GM12801 (cell line): ENCODE data around the gene OR13J1.

ENCODE experiments used
- CTCF ChIP-seq: IDR thresholded peaks from one replicate; pipeline ENCODE4 v1.5.1; 2011; ENCODE audit warnings: control low read depth; ENCODE audit not compliant: insufficient read length; ENCODE audit errors: extremely low read depth

OR13J1 gene

DNA sequence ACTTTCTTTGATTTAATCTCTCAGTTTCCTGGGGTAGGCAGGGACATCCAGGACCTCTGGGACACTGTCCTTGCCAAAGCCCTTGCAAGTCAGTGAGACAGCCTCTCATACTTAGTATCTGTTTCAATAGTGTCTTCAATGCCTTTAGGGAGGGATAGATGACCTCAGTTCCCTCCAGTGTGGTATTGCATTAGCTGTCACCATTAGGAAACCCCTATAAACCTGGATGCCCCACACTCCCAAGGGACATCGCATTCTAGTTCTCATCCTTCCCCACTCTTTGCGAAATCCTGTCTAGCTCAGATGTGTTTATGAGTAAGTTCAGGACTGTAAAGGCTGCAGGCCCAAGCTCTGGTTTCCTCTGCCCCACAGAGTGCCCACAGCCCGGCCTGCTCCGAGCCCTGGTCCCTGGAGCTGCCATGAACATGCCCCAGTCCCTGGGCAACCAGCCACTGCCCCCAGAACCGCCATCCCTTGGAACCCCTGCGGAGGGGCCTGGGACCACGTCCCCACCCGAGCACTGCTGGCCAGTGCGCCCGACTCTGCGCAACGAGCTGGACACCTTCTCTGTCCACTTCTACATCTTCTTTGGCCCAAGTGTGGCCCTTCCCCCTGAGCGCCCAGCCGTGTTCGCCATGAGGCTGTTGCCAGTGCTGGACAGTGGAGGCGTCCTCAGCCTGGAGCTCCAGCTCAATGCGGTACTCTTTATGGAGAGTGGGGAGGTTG lies 28.0 kb downstream of the OR13J1 start:
- no peak for TF ChIP-seq CTCF

GRCh38 chr9:35841645-35841900 lies 28.6 kb downstream of the OR13J1 start:
- no peak for TF ChIP-seq CTCF

DNA sequence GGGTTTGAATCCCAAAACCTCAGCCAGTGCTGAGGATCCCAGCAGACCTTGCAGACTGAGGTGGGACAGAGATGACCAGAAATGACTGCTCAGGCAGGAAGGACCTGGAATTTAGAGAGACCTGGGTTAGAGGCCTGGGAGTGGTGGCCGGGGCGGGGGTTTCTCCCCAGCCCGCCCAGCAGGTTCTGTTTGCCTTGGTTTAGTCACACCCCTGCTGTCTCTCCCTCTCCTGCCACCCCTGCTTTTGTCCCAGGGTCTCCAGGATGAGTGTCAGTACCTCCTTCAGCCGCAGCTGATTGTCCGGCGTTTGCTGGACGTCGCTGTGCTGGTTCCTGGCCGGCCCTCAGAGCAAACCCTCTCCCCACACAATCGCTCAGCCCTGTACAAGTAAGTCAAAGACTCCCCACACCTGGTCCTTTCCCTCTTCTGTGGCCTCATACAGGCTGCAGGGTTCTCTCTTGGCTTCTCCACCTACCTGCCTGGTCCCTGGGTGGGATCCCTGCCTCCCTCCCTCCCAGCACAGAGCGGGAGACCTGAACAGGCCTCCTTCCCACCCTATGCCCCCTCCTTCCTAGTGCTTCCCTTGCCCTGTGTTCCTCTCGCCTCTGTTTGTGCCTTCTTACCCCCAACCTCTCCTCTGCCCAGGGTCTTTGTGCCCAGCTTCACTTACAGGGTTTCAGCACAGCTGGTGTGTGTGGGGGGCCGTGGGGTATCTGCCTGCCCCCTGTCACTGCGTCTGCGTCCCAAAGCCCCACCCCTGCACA lies 29.1 kb downstream of the OR13J1 start:
- TF ChIP-seq CTCF: no peak

DNA sequence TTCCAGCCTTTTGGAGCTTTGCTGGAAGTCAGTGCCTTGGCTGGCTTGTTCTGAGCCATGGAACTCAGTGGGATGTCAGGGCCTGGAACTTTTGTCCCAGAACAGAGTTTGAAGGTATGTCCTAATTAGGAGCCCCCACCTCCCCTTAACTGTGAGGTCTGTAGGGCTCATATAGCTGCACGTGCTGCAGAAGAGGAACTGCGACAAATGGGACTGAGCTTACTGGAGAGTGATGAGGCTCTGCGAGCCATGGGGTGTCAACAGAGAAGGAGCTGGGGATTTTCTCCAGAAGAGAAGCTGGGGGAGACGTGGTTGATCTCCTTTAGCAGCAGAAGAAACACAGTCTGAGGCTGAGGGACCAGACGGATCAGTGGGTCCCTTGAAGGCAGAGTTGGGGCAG lies 30.3 kb downstream of the OR13J1 start:
- no peak for TF ChIP-seq CTCF

DNA sequence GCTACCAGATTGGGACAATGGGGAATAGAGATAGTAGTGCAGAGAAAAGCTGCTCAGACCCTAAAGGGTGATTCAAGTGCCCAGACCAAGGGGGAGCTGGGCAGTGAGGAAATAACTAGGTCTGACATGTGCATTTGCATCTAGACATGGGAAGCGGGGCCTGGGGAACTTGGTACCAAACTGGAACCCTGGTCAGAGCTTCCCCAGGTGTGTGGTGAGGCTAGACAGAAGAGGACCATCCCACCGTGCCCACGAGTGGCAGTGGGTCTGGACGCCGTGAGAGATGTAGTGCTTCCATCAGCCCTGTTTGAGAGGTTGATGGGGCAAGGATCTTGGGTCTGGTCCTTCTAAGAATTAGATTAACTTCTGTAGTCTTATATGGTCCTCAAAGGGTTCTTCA lies 33.6 kb downstream of the OR13J1 start:
- no peak for TF ChIP-seq CTCF

DNA sequence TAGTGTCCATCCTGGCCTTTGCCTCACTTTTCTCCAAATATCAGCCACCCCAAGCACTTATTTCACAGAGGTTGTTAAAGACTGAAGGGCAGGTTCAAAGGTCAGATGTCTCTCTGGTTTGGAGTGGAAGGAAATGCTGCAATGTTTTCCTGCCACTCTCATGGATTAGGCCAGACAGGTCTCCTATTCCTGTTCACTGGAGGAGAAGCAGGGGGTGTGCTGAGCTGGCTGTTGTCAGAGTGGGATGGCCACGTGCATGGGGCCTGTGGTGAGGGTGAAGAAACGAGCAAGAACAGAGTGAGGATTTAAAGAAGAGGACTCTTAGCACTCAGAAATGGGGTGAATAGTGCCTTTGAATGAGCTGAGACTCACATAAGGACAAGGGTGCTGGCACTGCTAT lies 34.4 kb downstream of the OR13J1 start:
- TF ChIP-seq CTCF: no peak

- no peak for TF ChIP-seq CTCF
These were observed 35.0 kb downstream of the OR13J1 start for GRCh38 chr9:35835216-35835632.
